Stomach (tissue), 4 donors: ENCODE results near the gene CYBB.

ENCODE experiments used
- CTCF ChIP-seq, 7 experiments: fragments of 450-650 bp in 4 of 7; fragments of 200-600 bp in 3 of 7; sonication (generic) in 3 of 7; IDR thresholded peaks; one replicate each; pipeline ENCODE4 v1.5.1; 2016 to 2019; ENCODE audit warnings: antibody characterized with exemption in 7 of 7, control low read depth in 2 of 7, mild to moderate bottlenecking in 1 of 7
- EP300 ChIP-seq: sonication (generic); formaldehyde crosslinking; IDR thresholded peaks from one replicate; pipeline ENCODE4 v1.6.1; 2017; ENCODE audit warnings: antibody characterized with exemption
- POLR2A ChIP-seq, 4 donors: fragments of 450-650 bp; IDR thresholded peaks; one replicate each; pipeline ENCODE4 v1.6.1; 2016; ENCODE audit warnings: antibody characterized with exemption in 4 of 4, control low read depth in 2 of 4, mild to moderate bottlenecking in 1 of 4, moderate library complexity in 1 of 4
- POLR2AphosphoS5 ChIP-seq, 3 donors: sonication (generic); formaldehyde crosslinking; IDR thresholded peaks; one replicate each; pipeline ENCODE4 v1.6.1; 2016; ENCODE audit warnings: antibody characterized with exemption in 3 of 3

- TF ChIP-seq CTCF (IDR thresholded peaks at IDR 0.05) (no peak), POLR2A (IDR thresholded peaks at IDR 0.05) (no peak), EP300 (no peak), POLR2AphosphoS5 (IDR thresholded peaks at IDR 0.05) (no peak)
Observed at GRCh38 chrX:37854148-37854547, 74.3 kb downstream of the CYBB start.
